Measurements from ENCODE around the gene PYGB.

The PYGB gene

DNA sequence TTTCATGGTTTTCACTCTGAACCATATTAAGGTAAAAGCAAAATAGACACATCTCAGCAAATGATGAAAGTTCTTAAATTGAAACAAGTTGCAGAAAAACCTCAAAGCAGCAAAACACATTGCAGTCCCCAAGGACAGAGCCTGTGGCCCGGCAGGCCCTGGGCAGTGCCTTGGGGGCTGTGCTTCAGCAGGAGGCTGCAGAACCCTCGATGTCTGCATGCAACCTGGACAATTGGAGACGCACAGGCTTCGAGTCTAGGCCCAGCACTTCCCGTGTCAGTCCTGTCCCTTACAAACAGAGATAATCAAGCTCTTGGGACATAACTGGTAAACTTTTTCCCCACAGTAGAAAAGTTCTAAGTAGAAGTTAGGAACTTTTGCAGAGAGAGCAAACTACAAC, 9.2 kb downstream of the PYGB start (continued):
- TF ChIP-seq CREB5 (CRISPR knock-in tag; IDR thresholded peaks at IDR 0.05; ENCODE audit: low read depth): no peak

- ATAC-seq: no peak
- TF ChIP-seq ZNF70 (CRISPR knock-in tag; IDR thresholded peaks at IDR 0.05) (no peak), ISL1 (CRISPR knock-in tag; IDR thresholded peaks at IDR 0.05) (no peak), ZNF8 (CRISPR knock-in tag; IDR thresholded peaks at IDR 0.05) (no peak), CSRNP3 (CRISPR knock-in tag; IDR thresholded peaks at IDR 0.05) (no peak), ZNF565 (CRISPR knock-in tag; conservative IDR thresholded peaks at IDR 0.05; ENCODE audit: low read depth) (no peak), TOX (CRISPR knock-in tag; IDR thresholded peaks at IDR 0.05; ENCODE audit: borderline replicate concordance) (no peak), TSHZ2 (CRISPR knock-in tag; IDR thresholded peaks at IDR 0.05) (no peak), ZC3H10 (CRISPR knock-in tag; IDR thresholded peaks at IDR 0.05) (no peak), CREB5 (CRISPR knock-in tag; IDR thresholded peaks at IDR 0.05; ENCODE audit: low read depth) (no peak), POU6F1 (CRISPR knock-in tag; IDR thresholded peaks at IDR 0.05; ENCODE audit: borderline replicate concordance, low read depth) (no peak), ESRRG (CRISPR knock-in tag; IDR thresholded peaks at IDR 0.05) (no peak), CSDC2 (CRISPR knock-in tag; IDR thresholded peaks at IDR 0.05) (no peak), RARB (CRISPR knock-in tag; IDR thresholded peaks at IDR 0.05) (no peak)
These were observed 10.0 kb downstream of the PYGB start for GRCh38 chr20:25257756-25258475.

DNA sequence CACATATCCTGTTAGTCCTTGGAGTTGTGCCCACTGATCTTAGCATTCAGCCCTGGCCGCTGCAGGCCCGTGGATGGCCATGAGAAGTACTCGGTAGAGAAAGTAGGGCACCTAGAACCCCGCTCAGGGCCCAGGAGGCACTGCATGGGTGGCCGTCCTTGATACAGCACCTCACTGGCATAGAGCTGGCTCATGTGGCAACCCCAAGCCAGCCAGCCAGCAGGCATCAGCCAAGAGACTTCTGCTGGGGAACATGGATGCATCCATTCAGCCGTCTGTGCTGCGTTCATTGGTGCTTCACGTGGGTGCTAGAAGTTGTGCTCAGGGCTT, 10.6 kb downstream of the PYGB start:
- no peak for TF ChIP-seq RARB (CRISPR knock-in tag; IDR thresholded peaks at IDR 0.05)
- TF ChIP-seq TCF4 (CRISPR knock-in tag; IDR thresholded peaks at IDR 0.05; ENCODE audit: borderline replicate concordance): no peak
- no peak for TF ChIP-seq OSR1 (CRISPR knock-in tag; IDR thresholded peaks at IDR 0.05)
- no peak for TF ChIP-seq ZFP3 (CRISPR knock-in tag; IDR thresholded peaks at IDR 0.05)
- no peak for TF ChIP-seq ARNTL (CRISPR knock-in tag; IDR thresholded peaks at IDR 0.05; ENCODE audit: borderline replicate concordance, low read depth)
- TF ChIP-seq PPARA (CRISPR knock-in tag; IDR thresholded peaks at IDR 0.05; ENCODE audit: borderline replicate concordance): no peak
- no peak for TF ChIP-seq ZNF8 (CRISPR knock-in tag; IDR thresholded peaks at IDR 0.05)
- TF ChIP-seq ZC3H10 (CRISPR knock-in tag; IDR thresholded peaks at IDR 0.05): no peak
- no peak for TF ChIP-seq TOX (CRISPR knock-in tag; IDR thresholded peaks at IDR 0.05; ENCODE audit: borderline replicate concordance)
- no peak for TF ChIP-seq PATZ1 (CRISPR knock-in tag; IDR thresholded peaks at IDR 0.05; ENCODE audit: borderline replicate concordance)
- no peak for TF ChIP-seq TSHZ2 (CRISPR knock-in tag; IDR thresholded peaks at IDR 0.05)
- no peak for TF ChIP-seq POU6F1 (CRISPR knock-in tag; IDR thresholded peaks at IDR 0.05; ENCODE audit: borderline replicate concordance, low read depth)
- no peak for TF ChIP-seq ZNF70 (CRISPR knock-in tag; IDR thresholded peaks at IDR 0.05)
- TF ChIP-seq CSDC2 (CRISPR knock-in tag; IDR thresholded peaks at IDR 0.05): no peak
- TF ChIP-seq ISL1 (CRISPR knock-in tag; IDR thresholded peaks at IDR 0.05): no peak
- TF ChIP-seq ESRRG (CRISPR knock-in tag; IDR thresholded peaks at IDR 0.05): no peak
- no peak for TF ChIP-seq BACH2 (CRISPR knock-in tag; IDR thresholded peaks at IDR 0.05; ENCODE audit: borderline replicate concordance)
- TF ChIP-seq ZNF565 (CRISPR knock-in tag; conservative IDR thresholded peaks at IDR 0.05; ENCODE audit: low read depth): no peak
- TF ChIP-seq GLIS3 (CRISPR knock-in tag; IDR thresholded peaks at IDR 0.05): no peak
- no peak for ATAC-seq
